Measurements from ENCODE around the gene KLF16. TPM values are rescaled to one million over a fixed set of nuclear protein-coding genes. Genes with fewer than 3 reads are reported as not detected.
A peak's percentile ranks its signal among the peaks of the same experiment; 100 is the strongest.

Gene KLF16
- total RNA-seq, 1 donor from 2014 or later, result 15.2 TPM

DNA sequence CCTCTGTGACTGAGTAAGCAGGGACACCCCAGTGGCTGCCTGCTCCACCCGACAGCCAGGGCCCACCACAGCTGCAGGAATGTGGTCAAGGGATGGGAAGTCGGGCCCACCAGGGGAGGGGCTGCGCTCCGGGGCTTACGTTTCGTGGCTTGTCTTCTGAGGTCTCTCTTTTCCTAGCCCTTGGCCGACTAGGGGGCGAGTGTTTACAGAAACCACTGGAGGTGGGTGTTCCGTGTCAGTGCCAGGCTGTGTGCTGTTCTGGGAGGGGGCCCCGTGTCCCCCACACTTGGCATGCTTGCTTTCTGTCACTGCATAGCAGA lies 46.3 kb upstream of the KLF16 start:
- intact Hi-C loops (cut with DNase I), result loop anchor here (10.0 kb wide), 1 partner anchor 105 kb away; the partner anchor contains the start of gene BTBD2
- H3K27me3 ChIP-seq, result no peaks in the 10 kb centered on the region
- TF ChIP-seq, protein P1, sequence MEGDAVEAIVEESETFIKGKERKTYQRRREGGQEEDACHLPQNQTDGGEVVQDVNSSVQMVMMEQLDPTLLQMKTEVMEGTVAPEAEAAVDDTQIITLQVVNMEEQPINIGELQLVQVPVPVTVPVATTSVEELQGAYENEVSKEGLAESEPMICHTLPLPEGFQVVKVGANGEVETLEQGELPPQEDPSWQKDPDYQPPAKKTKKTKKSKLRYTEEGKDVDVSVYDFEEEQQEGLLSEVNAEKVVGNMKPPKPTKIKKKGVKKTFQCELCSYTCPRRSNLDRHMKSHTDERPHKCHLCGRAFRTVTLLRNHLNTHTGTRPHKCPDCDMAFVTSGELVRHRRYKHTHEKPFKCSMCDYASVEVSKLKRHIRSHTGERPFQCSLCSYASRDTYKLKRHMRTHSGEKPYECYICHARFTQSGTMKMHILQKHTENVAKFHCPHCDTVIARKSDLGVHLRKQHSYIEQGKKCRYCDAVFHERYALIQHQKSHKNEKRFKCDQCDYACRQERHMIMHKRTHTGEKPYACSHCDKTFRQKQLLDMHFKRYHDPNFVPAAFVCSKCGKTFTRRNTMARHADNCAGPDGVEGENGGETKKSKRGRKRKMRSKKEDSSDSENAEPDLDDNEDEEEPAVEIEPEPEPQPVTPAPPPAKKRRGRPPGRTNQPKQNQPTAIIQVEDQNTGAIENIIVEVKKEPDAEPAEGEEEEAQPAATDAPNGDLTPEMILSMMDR (IDR thresholded peaks at IDR 0.05), result no peak
- H3K4me1 ChIP-seq, result peaks cover 3 to 9% of the 10 kb centered on the region in 2 donors
- H3K9me3 ChIP-seq, result no peaks in the 10 kb centered on the region
- DNase-seq (ENCODE audit: low spot score in 2 of 2), result no peak
- no peak overlapping the region for H3K4me3 ChIP-seq
- peaks cover 22 to 23% of the 10 kb centered on the region in 2 donors for H3K36me3 ChIP-seq
- H3K27ac ChIP-seq, result no peak overlapping the region

DNA sequence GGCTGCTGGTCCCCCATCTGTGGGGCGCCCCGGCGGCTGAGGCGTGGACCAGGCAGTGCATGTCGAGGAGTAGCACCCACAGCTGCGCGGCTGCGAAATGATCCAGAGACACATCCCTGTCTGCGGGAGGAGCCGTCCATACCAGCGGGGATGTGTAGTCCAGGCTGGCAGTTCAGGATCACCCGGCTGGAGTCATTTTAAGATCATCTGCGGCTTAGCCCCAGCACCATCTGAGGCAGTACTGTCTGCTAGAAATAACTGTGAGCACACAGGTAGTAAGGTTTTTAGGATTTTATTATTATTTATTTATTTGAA lies 44.9 kb upstream of the KLF16 start:
- Histone ChIP-seq H3K27ac (no peak overlapping the region), H3K27me3 (no peaks in the 10 kb centered on the region), H3K4me3 (no peak overlapping the region), H3K9me3 (no peaks in the 10 kb centered on the region), H3K36me3 (peaks cover 15 to 16% of the 10 kb centered on the region in 2 donors), H3K4me1 (peaks cover 8 to 13% of the 10 kb centered on the region in 2 donors)
- intact Hi-C loops (cut with DNase I), result loop anchor here (10.0 kb wide), 1 partner anchor 106 kb away; the partner anchor contains the start of gene BTBD2
- no peak for DNase-seq (ENCODE audit: low spot score in 2 of 2)
- TF ChIP-seq, protein P1 (IDR thresholded peaks at IDR 0.05), result no peak

DNA sequence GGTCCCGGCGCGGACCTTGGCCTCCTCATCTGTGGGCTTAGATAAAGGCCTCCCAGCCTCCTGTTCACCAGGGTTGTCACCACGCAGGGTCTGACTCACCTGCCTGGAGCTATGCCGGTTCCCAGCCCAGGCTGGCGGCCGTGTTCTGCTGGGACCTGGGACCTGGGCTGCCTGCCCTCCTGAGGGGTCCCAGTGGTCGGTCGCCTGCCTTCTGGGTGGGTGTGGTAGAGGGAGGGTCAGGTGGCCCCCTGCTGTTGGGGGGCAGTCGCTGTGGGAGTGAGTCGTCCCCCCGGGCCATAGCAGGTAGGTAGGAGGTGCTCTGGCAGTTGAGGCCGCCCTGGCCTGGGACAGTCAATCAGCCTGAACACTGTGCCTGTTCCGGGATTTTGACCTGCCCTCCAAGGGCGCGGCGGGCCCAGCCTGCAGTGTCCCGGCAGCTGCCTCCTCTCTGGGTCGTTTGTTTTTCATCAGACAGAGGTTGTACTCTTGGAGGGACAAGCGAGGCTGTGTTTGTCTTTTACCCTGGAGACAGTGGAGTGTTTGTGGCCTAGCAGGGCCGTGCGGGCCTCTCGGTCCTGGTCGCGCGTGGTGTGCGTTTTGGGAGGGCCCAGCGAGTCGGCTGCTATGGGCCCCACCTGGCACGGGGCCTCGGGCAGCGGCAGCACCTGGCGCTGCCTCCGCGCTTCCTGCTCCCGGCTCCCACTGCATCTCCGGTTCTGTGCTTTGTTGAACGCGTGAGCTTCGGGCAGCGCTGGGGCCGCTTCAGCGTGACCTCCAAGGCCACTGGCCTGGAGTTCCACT lies 44.4 kb upstream of the KLF16 start:
- intact Hi-C loops (cut with DNase I), result loop anchor here (10.0 kb wide), 1 partner anchor 107 kb away; the partner anchor contains the start of gene BTBD2
- DNase-seq (ENCODE audit: low spot score in 2 of 2), result no peak
- TF ChIP-seq, protein P1 (IDR thresholded peaks at IDR 0.05), result no peak
- Histone ChIP-seq H3K27ac (no peak overlapping the region), H3K4me3 (no peak overlapping the region), H3K4me1 (peaks cover 8 to 13% of the 10 kb centered on the region in 2 donors), H3K27me3 (no peaks in the 10 kb centered on the region), H3K36me3 (peaks cover 10 to 11% of the 10 kb centered on the region in 2 donors), H3K9me3 (no peaks in the 10 kb centered on the region)

DNA sequence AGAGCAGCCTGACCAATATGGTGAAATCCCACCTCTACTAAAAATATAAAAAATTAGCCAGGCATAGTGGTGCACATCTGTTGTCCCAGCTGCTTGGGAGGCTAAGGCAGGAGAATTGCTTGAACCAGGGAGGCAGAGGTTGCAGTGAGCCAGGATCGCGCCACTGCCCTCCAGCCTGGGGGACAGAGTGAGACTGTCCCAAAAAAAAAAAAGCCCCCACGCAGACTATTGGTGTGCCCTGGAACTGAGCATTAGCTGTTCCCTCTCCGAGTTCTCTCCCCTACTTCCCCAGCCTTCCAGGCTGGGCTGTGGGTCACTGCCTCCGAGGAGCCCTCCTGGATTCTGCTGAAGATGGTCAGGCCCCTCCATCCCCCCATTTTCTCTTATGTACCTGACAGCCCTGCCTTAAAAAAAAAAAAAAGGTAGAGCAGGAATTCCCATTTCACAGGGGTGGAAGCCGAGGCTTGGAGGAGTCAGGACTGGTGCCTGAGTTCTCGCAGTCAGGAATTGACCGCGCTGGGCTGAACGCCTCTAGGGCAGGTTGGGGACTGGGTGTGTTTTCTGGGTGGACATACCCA lies 43.7 kb upstream of the KLF16 start:
- peaks cover 3 to 4% of the 10 kb centered on the region in 2 donors for H3K36me3 ChIP-seq
- no peak overlapping the region for H3K27ac ChIP-seq
- intact Hi-C loops (cut with DNase I), result loop anchor here (10.0 kb wide), 1 partner anchor 108 kb away; the partner anchor contains the start of gene BTBD2
- no peaks in the 10 kb centered on the region for H3K9me3 ChIP-seq
- no peak for DNase-seq (ENCODE audit: low spot score in 2 of 2)
- H3K4me3 ChIP-seq, result no peak overlapping the region
- H3K27me3 ChIP-seq, result no peaks in the 10 kb centered on the region
- TF ChIP-seq, protein P1 (IDR thresholded peaks at IDR 0.05), result no peak
- peaks cover 8 to 13% of the 10 kb centered on the region in 2 donors for H3K4me1 ChIP-seq

DNA sequence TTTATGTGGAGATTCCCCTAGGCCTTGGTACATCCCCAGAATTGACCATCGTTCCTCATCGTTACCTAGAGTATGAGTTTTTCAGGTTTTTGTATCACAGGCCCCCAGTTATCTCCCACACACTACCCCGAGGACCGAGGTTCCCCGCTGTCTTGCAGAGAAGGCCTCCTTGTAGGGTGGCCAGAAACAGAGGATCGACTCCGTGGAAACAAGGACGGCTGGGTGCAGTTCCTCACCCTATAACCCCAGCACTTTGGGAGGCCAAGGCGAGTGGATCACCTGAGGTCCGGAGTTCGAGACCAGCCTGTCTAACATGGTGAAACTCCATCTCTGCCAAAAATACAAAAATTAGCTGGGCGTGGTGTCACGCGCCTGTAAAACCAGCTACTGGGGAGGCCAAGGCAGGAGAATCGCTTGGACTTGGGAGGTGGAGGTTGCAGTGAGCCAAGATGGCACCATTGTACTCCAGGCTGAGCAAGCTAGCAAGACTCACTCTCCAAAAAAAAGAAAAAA lies 42.5 kb upstream of the KLF16 start:
- Histone ChIP-seq H3K9me3 (no peaks in the 10 kb centered on the region), H3K4me1 (peaks cover 8 to 13% of the 10 kb centered on the region in 2 donors), H3K27me3 (no peaks in the 10 kb centered on the region), H3K36me3 (no peaks in the 10 kb centered on the region), H3K4me3 (peak overlapping the region; percentile 73 to 82), H3K27ac (peak overlapping the region; percentile 74 to 81)
- DNase-seq (ENCODE audit: low spot score in 2 of 2), result no peak
- TF ChIP-seq, protein P1 (IDR thresholded peaks at IDR 0.05), result no peak
- intact Hi-C loops (cut with DNase I), result loop anchor here (1.0 to 10.0 kb wide), 3 partner anchors 21 to 109 kb away; partner anchors contain the start of genes ABHD17A and BTBD2
